Thoracic aorta (tissue), 2 donors: ENCODE results near the gene PHLDB2. TPM values are rescaled to one million over a fixed set of nuclear protein-coding genes. Genes with fewer than 3 reads are reported as not detected.

ENCODE experiments used
- ATAC-seq: fragments of 150-250 bp; one replicate; pipeline ENCODE4 v1.8.0; 2017; ENCODE audit warnings: low read depth; ENCODE audit not compliant: insufficient number of reproducible peaks, low FRiP score
- DNase-seq: peaks from one replicate; pipeline ENCODE4 v3.0.0-alpha.2; 2020; ENCODE audit warnings: low spot score
- H3K27ac ChIP-seq, 2 donors: fragments of 200-600 bp; sonication (generic); 1 replicate in 1 of 2; 2 replicates in 1 of 2; pipeline ENCODE4 v1.5.1; 2016; ENCODE audit warnings: mild to moderate bottlenecking in 2 of 2, moderate library complexity in 2 of 2
- H3K27me3 ChIP-seq: fragments of 200-600 bp; sonication (generic); replicated peaks from 2 replicates; pipeline ENCODE4 v1.6.0; 2016; ENCODE audit warnings: mild to moderate bottlenecking; ENCODE audit not compliant: insufficient read depth
- H3K36me3 ChIP-seq: fragments of 200-600 bp; sonication (generic); one replicate; pipeline ENCODE4 v1.5.1; 2016
- H3K4me1 ChIP-seq, 2 donors: fragments of 200-600 bp; sonication (generic); 1 replicate in 1 of 2; 2 replicates in 1 of 2; pipeline versions ENCODE4 v1.5.1 to v1.6.0; 2016; ENCODE audit warnings: low read depth in 2 of 2, mild to moderate bottlenecking in 1 of 2; ENCODE audit not compliant: control insufficient read depth in 1 of 2
- H3K4me3 ChIP-seq: fragments of 200-600 bp; sonication (generic); 2 replicates; pipeline ENCODE4 v1.5.1; 2016; ENCODE audit warnings: mild to moderate bottlenecking
- H3K9me3 ChIP-seq: fragments of 200-600 bp; sonication (generic); 2 replicates; pipeline ENCODE4 v1.5.1; 2016
- total RNA-seq, 2 donors: library from RNA; depleted of rRNA; stranded (reverse); fragments of >200 nt; gene quantifications; one replicate each; pipeline versions ENCODE4 v1.1.0 to v1.2.3, GENCODE V29; 2016
- TF ChIP-seq, protein P1 (sequence below): fragments of 200-600 bp; sonication (generic); IDR thresholded peaks from one replicate; pipeline ENCODE4 v1.5.1; 2019; ENCODE audit warnings: antibody characterized with exemption

PHLDB2 gene
- total RNA-seq, 2 donors from 2014 or later: 99.0 to 140 TPM

DNA sequence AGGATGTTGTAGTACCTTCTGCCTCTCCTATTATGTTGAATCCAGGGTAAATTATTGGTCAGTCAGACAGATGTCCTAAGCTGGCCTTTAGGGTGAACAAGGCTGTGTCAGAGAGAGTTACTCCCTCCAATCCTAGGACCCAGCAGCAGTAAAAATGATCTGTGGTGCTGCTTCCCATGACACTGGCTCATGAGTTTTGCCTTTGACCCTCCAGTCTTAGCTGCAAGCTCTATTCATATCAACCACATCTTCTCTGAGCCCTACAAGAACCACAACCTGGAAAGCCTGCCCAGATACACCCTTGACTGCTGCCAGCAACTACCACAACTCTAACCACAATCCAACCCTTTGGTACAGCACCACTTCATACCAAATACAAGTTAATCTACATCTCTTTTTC, 27.2 kb upstream of the PHLDB2 start:
- no peak overlapping the region for H3K4me3 ChIP-seq
- no peak overlapping the region for H3K27ac ChIP-seq
- TF ChIP-seq, protein P1, sequence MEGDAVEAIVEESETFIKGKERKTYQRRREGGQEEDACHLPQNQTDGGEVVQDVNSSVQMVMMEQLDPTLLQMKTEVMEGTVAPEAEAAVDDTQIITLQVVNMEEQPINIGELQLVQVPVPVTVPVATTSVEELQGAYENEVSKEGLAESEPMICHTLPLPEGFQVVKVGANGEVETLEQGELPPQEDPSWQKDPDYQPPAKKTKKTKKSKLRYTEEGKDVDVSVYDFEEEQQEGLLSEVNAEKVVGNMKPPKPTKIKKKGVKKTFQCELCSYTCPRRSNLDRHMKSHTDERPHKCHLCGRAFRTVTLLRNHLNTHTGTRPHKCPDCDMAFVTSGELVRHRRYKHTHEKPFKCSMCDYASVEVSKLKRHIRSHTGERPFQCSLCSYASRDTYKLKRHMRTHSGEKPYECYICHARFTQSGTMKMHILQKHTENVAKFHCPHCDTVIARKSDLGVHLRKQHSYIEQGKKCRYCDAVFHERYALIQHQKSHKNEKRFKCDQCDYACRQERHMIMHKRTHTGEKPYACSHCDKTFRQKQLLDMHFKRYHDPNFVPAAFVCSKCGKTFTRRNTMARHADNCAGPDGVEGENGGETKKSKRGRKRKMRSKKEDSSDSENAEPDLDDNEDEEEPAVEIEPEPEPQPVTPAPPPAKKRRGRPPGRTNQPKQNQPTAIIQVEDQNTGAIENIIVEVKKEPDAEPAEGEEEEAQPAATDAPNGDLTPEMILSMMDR: no peak
- no peaks in the 10 kb centered on the region for H3K4me1 ChIP-seq
- no peaks in the 10 kb centered on the region for H3K36me3 ChIP-seq
- no peaks in the 10 kb centered on the region for H3K9me3 ChIP-seq
- no peak for DNase-seq
- H3K27me3 ChIP-seq: no peaks in the 10 kb centered on the region
- no peak for ATAC-seq

DNA sequence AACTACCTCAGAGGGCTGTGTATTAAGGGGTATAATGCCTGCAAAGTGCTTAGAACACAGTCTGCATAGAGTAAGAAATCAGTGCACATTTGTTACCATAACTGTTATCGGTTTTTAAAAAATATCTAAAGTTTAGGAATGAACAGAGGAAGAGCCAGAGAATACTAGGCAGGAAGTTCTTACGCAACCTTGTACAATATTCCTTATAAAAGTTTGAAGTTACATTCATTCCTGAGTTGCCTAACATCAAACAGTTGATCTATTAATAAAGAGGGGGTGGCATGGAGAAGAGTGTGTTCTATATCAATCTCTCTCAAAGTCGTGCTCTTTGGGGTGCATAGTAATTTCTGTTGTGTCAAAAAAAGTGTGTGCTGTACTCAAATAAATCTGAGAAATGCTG, 22.0 kb upstream of the PHLDB2 start:
- H3K9me3 ChIP-seq: no peaks in the 10 kb centered on the region
- H3K4me3 ChIP-seq: no peak overlapping the region
- no peaks in the 10 kb centered on the region for H3K36me3 ChIP-seq
- no peaks in the 10 kb centered on the region for H3K27me3 ChIP-seq
- TF ChIP-seq, protein P1: no peak
- H3K4me1 ChIP-seq: no peaks in the 10 kb centered on the region
- no peak for DNase-seq
- ATAC-seq: no peak
- H3K27ac ChIP-seq: no peak overlapping the region

DNA sequence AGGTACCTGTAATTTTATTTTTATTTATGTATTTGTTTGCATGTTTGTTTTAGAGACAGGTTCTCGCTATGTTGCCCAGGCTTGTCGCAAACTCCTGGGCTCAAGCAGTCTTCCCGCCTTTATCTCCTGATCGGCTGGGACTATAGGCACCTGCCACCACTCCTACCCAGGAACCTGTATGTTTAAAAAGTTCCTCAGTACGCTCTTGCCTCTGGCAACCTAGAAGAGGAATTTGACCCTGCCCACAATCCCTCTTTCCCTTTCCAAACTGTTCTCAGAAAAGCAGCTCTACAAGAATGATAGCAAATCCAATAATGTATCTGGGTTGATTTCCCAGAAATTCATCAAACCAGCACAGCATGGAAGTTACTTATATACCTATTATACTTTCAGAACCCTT, 20.9 kb upstream of the PHLDB2 start:
- no peak for ATAC-seq
- TF ChIP-seq, protein P1: no peak
- H3K27me3 ChIP-seq: no peaks in the 10 kb centered on the region
- DNase-seq: no peak
- no peaks in the 10 kb centered on the region for H3K9me3 ChIP-seq
- no peak overlapping the region for H3K27ac ChIP-seq
- H3K36me3 ChIP-seq: no peaks in the 10 kb centered on the region
- H3K4me3 ChIP-seq: no peak overlapping the region
- no peaks in the 10 kb centered on the region for H3K4me1 ChIP-seq

DNA sequence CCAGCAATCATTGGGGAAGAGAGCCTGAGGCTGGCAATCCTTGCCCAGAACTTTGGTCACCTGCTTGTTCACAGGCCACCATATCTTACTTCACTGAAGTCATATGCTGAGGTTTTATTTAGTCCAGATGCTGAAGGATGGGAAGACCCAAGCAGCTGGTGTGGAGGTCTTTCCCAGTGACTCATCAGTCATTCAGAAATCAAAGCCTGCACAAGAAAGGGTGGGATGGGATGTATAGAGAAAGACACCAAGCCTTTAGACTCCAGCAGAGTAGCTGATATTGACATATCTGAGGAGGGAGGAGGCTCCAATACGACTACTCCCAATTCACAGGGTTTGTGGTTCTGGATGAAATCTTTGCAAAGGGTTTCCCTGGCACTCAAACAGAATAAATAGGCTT, 13.0 kb upstream of the PHLDB2 start:
- DNase-seq (no peak), ATAC-seq (no peak)
- no peaks in the 10 kb centered on the region for H3K27me3 ChIP-seq
- peaks cover 0 to 1% of the 10 kb centered on the region in 2 donors for H3K4me1 ChIP-seq
- H3K27ac ChIP-seq: no peak overlapping the region
- no peaks in the 10 kb centered on the region for H3K9me3 ChIP-seq
- no peaks in the 10 kb centered on the region for H3K36me3 ChIP-seq
- TF ChIP-seq, protein P1: no peak
- no peak overlapping the region for H3K4me3 ChIP-seq

DNA sequence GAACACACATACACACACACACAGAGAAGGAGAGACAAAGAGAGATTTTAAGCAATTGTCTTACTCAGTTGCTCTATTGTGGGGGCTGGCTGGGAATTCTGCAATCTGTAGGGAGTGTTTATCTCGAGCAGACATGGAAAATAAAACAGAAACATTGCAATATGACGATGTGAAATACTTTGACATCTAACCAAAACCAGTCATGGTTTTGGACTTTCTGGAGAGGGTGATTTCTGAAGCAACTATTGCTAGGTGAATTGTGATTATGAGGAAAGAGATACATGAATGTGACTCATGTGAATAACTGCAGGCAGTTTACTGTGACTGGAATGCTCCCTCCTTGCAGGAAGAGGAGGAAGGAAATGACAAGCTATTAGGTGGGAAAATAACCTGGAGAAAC, 12.3 kb upstream of the PHLDB2 start:
- TF ChIP-seq, protein P1: no peak
- Histone ChIP-seq H3K4me3 (no peak overlapping the region), H3K9me3 (no peaks in the 10 kb centered on the region), H3K36me3 (no peaks in the 10 kb centered on the region), H3K27ac (no peak overlapping the region), H3K4me1 (peaks cover 4 to 8% of the 10 kb centered on the region in 2 donors), H3K27me3 (no peaks in the 10 kb centered on the region)
- DNase-seq (no peak), ATAC-seq (no peak)
